Urinary bladder (tissue), 4 donors: Measurements from ENCODE around the gene CC2D1A. TPM values are rescaled to one million over a fixed set of nuclear protein-coding genes. Genes with fewer than 3 reads are reported as not detected.
"Not testable (repeated sequence)": the region's sequence is repeated elsewhere in the genome, so short reads cannot be mapped to it uniquely, and the experiment has no call there.

Experiments
- DNase-seq: peaks from one replicate; pipeline ENCODE4 v3.0.0-alpha.2; 2015; ENCODE audit errors: extremely low spot score
- H3K27ac ChIP-seq: one replicate; pipeline ENCODE4 v1.5.1; 2013; ENCODE audit warnings: low read depth, mild to moderate bottlenecking, moderate library complexity
- H3K36me3 ChIP-seq: one replicate; pipeline ENCODE4 v1.6.1; 2013; ENCODE audit warnings: mild to moderate bottlenecking, moderate library complexity; ENCODE audit not compliant: insufficient read depth
- H3K4me1 ChIP-seq: one replicate; pipeline ENCODE4 v1.6.1; 2013; ENCODE audit warnings: mild to moderate bottlenecking, moderate library complexity; ENCODE audit not compliant: insufficient read depth
- H3K4me3 ChIP-seq: one replicate; pipeline ENCODE4 v1.5.1; 2013; ENCODE audit warnings: low read depth, low read length
- WGBS: extraction: QIAGEN DNeasy Blood & Tissue Kit; methylation state at CpG from one replicate; pipeline ENCODE4 v1.1.7; 2013; 5-methylcytosine and 5-hydroxymethylcytosine counted together
- polyA plus RNA-seq: library from polyadenylated mRNA; stranded (reverse); fragments of 200-250 nt; gene quantifications from one replicate; pipeline ENCODE4 v1.2.3, GENCODE V29; 2013
- total RNA-seq: library from RNA; depleted of rRNA; stranded (reverse); fragments of >200 nt; gene quantifications from one replicate; pipeline ENCODE4 v1.2.3, GENCODE V29; 2014
- donor health status: healthy with polysubstance abuse.
- donor health status: healthy.

CC2D1A gene
- total and polyA plus RNA-seq, 2 donors = 7.3 to 25.8 TPM

DNA sequence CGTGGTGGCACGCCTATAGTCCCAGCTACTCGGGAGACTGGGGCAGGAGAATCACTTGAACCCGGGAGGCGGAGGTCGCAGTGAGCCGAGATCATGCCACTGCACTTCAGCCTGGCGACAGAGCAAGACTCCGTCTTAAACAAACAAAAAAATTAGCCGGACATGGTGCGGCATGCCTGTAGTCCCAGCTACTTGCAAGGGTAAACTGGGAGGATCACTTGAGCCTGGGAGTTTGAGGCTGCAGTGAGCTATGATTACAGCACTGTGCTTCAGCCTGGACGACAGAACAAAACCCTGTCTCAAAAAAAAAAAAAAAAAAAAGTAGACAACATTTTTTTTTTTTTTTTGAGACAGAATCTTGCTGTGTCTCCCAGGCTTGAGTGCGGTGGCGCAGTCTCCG, 65.9 kb downstream of the CC2D1A start:
- 82% methylated on average over 15 of the region's 15 CpGs for whole genome bisulfite sequencing
- H3K27ac ChIP-seq, H3K4me1 ChIP-seq, DNase-seq, H3K4me3 ChIP-seq: not testable (repeated sequence)
- peaks cover 12% of the 10 kb centered on the region for H3K36me3 ChIP-seq

DNA sequence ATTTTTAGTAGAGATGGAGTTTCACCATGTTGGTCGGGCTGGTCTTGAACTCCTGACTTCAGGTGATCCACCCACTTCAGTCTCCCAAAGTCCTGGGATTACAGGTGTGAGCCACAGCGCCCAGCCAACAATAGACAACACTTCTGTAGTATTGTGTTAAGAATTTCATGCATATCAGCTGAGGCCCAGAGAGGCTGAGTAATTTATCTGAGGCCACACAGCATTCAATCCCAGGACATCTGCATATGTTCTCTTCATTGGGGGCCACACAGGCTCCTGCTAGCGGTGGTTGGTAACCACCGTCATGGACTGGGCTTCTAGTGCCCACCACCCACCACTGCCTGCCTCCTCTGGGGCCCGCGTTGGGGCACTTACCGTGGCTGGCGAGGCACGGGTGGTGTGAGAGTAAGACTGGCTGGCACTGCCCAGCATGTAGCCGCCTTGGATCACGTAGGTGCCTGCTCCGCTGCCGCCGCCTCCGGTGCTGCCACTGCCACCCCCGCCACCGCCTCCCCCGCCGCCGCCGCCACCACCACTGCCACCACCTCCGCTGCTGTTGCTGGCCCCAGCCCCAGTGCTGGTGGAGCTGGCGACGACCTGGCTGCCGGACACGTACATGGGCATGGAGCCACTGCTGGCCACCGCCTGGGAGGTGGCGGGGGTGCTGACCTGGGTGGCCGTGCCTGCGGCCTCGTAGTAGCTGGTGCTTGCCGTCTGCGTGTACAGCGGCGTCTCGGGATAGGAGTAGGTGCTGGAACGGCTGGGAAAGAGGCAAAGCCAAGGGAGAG, 66.6 kb downstream of the CC2D1A start:
- peaks cover 12% of the 10 kb centered on the region for H3K36me3 ChIP-seq
- H3K4me3 ChIP-seq = no peak overlapping the region
- DNase-seq = no peak
- no peak overlapping the region for H3K27ac ChIP-seq
- WGBS = 94% methylated on average over 37 of the region's 37 CpGs
- no peaks in the 10 kb centered on the region for H3K4me1 ChIP-seq

DNA sequence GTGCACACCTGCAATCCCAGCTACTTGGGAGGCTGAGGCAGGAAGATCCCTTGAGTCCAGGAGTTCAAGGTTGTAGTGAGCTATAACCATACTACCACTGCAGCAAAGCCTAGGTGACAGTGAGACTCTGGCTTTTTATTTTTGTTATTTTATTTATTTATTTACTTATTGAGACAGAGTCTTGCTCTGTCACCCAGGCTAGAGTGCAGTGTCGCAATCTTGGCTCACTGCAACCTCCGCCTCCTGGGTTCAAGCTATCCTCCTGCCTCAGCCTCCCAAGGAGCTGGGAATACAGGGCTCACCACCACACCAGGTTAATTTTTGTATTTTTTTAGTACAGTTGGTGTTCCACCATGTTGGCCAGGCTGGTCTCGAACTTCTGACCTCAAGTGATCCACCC, 67.5 kb downstream of the CC2D1A start:
- H3K4me3 ChIP-seq, DNase-seq, H3K4me1 ChIP-seq, H3K27ac ChIP-seq: not testable (repeated sequence)
- peaks cover 10% of the 10 kb centered on the region for H3K36me3 ChIP-seq
- WGBS = 99% methylated on average over 3 of the region's 3 CpGs

DNA sequence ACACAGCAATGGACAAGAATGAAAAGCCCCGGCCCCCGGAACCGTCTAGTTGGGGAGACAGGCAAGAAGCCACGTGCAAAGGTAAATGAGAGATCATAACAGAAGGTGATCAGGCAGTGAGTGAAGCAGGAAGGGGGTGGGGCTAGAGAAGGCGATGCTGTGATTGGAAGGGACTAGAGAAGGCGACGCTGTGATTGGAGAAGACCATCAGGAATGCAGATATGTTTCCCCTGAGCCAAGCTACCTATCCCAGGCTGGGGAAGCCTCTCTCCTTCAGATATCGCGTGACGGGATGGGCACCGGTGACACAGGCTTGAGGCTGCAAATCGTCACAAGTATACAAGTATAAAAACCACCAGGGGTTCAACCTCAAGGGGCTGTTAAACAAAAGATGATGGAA, 68.1 kb downstream of the CC2D1A start:
- Histone ChIP-seq H3K4me1 (no peaks in the 10 kb centered on the region), H3K27ac (no peak overlapping the region), H3K36me3 (peaks cover 8% of the 10 kb centered on the region), H3K4me3 (no peak overlapping the region)
- WGBS = 56% methylated on average over 12 of the region's 12 CpGs
- DNase-seq = no peak

DNA sequence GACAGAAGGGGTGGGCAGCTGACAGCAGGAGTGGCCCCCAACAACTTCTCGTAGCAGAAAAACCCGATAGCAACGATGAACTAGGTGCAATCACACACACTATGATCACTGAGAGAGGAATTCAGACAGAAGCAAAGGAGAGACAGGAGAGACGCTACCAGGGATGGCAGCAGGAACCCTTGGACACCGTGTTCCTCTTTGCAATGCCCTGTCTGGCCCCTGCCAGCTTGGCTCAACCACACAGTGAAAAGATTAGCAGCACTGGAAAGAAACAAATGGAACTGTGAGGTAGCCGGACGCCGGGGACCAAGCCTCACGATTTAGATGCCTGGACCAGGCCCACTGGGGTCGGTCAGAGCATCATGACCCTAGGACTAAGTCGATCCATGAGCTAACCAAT, 69.9 kb downstream of the CC2D1A start:
- H3K36me3 ChIP-seq = peaks cover 2% of the 10 kb centered on the region

DNA sequence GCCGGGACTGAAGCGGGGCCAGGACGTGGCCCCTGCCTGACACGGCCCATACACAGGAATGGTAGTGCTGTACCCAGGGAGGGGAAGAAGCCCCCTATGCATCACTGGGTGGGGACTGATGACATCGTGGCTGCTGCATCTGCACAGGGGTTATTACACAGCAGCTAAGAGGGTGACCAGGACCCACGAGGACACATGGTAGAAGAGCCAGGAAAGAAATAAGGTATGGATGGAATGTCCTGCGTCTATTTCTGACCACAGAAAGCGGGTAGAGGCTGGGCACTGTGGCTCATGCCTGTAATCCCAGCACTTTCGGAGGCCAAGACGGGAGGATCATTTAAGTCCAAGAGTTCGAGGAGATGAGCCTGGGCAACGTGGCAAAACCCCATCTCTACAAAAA, 70.4 kb downstream of the CC2D1A start:
- WGBS = 89% methylated on average over 12 of the region's 12 CpGs
- Histone ChIP-seq H3K27ac (no peak overlapping the region), H3K4me1 (no peaks in the 10 kb centered on the region), H3K4me3 (no peak overlapping the region), H3K36me3 (peaks cover 2% of the 10 kb centered on the region)
- DNase-seq = no peak

More for the DNA sequence above, 69.9 kb downstream of the CC2D1A start:
- 92% methylated on average over 11 of the region's 11 CpGs for WGBS
- no peak for DNase-seq
- Histone ChIP-seq H3K4me3 (no peak overlapping the region), H3K27ac (no peak overlapping the region), H3K4me1 (no peaks in the 10 kb centered on the region)

DNA sequence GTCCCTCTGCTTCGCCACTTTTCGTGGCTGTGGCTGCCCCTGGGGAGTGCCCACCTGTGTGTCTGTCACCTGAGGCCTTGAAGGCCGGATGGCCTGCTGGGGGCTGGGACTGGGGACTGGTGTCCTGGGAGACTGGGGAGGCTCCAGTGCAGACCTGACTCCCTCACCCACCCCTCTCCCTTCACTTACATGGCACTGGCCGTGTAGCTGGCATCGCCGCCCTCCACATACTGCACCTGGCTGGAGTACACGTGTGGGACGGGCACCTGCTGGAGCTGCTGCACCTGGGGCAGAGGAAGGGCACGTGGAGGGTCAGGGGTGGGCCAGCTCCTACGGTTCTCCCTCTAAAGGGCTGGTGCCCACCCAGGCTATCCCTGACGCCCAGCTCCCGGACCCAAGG, 71.8 kb downstream of the CC2D1A start:
- Histone ChIP-seq H3K4me1 (no peaks in the 10 kb centered on the region), H3K36me3 (peaks cover 2% of the 10 kb centered on the region), H3K27ac (no peak overlapping the region), H3K4me3 (no peak overlapping the region)
- no peak for DNase-seq
- WGBS = 90% methylated on average over 12 of the region's 12 CpGs

DNA sequence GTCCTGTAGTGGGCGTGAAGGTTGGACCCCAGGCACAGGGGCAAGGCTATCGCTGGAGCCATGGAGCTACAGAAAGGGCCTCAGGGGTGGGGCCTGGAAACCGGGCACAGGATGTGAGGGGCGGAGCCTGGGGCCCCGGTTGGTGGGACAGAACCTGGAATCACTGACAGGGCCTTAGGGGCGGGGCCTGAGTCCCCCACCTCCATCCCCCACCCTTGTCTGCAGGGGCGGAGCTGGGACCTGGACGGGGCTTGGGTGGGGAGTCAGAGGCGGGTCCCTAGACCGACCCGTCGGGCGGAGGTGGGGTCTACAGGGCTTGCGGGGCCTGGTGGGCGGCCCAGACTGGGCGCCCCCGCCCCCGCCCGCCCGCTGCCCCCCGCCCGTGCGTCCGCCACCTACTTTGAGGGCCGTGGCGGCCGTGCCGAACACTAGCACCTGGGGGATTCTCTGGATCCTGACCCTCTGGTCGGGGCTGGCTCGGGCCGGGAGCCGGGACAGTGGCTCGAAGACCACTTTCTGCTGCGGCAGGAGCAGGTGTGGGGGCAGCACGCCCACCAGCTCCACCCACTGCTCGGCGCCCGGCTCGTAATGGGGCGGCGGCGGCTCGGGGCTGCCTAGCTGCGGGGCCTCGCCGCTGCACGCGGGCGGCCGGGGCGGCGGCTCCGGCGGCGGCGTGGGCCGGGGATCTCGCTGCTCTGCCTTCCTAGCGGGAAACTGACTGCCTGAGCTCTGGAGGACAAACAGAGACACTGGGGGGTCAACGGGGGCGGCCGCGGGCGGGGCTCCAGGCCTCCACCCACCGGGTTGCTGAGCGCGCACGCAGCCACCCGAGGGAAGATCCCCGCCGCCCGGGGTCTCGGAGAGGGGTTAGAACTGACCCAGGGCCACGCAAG, 72.6 kb downstream of the CC2D1A start:
- no peak overlapping the region for H3K27ac ChIP-seq
- peak overlapping the region; percentile 46 for H3K4me3 ChIP-seq
- peak; percentile 80 for DNase-seq
- no peaks in the 10 kb centered on the region for H3K4me1 ChIP-seq
- 5% methylated on average over 74 of the region's 74 CpGs for WGBS
- H3K36me3 ChIP-seq = no peaks in the 10 kb centered on the region

DNA sequence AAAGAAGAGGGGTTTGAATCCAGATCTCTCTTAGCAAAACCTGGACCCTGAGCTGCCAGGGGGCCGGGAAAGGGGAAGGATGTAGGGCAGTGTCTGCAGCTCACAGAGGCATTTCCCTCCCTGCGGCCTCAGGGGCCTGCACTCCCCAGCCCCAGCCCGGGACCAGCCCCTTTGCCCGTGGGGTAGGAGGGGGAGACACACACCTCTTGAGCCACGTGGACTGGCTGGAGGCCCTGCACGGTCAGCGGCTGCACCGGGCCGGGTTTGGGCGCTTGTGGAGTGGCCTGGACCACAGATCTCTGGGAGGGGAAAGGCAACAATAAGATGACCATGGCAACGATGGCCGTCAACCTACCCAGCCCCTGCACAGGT, 73.2 kb downstream of the CC2D1A start:
- no peak for DNase-seq
- WGBS = 20% methylated on average over 12 of the region's 12 CpGs

DNA sequence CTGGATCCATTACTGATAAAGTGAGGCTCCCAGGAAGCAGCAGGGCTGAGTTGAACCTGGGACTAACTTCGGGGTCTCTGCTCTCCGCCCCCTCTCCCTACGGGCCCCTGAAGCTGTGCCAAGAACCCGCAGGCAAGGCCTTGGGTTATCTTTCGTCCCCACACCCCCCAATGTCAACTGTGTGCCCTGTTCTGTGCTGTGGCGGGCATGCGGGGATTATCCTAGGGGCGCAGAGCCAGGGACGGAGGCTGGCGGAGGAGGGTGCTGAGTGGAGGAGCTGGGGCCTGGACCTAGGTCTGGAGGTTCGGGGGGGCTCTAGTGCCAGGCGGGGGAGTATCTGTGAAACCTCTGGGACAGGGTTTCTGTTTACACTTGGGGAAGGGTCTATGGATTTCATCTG, 73.7 kb downstream of the CC2D1A start:
- WGBS = 75% methylated on average over 12 of the region's 12 CpGs
- H3K36me3 ChIP-seq = no peaks in the 10 kb centered on the region
- no peak overlapping the region for H3K27ac ChIP-seq
- no peaks in the 10 kb centered on the region for H3K4me1 ChIP-seq
- no peak overlapping the region for H3K4me3 ChIP-seq
- DNase-seq = no peak

More for the DNA sequence above, 73.2 kb downstream of the CC2D1A start:
- peak overlapping the region; percentile 46 for H3K4me3 ChIP-seq
- no peak overlapping the region for H3K27ac ChIP-seq
- H3K4me1 ChIP-seq = no peaks in the 10 kb centered on the region
- no peaks in the 10 kb centered on the region for H3K36me3 ChIP-seq

DNA sequence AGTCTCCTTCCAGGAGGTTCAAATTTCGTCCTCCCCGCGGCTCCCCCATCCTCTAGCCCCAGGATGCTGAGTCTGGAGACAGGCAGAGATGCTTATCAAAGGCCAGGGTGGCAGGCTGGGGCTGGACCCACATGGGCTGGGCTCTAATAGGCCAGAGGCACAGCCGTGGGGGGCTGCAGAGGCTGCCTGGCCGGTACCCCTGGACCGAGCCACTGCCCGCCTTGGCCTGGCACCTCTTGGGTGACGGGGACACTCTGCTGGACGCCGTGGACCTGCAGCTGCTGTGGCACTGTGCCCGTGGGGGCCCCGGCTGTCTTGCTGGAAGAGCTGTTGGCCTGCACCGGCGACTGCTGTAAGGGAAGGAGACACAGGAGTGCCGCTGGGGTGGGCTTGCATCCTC, 74.3 kb downstream of the CC2D1A start:
- DNase-seq = no peak
- Histone ChIP-seq H3K36me3 (no peaks in the 10 kb centered on the region), H3K4me3 (no peak overlapping the region), H3K4me1 (no peaks in the 10 kb centered on the region), H3K27ac (no peak overlapping the region)
- WGBS = 92% methylated on average over 15 of the region's 15 CpGs
